Activated CD4-positive, alpha-beta T cell treated with anti-CD3 and anti-CD28 coated beads, Interleukin-2, amount 10 ng/mL, durations not matched to agents 24 days and 14 days (primary cell): ENCODE results near the gene HLA-DMB. TPM values are rescaled to one million over a fixed set of nuclear protein-coding genes. Genes with fewer than 3 reads are reported as not detected.

Experiments used
- DNase-seq: peaks from one replicate; pipeline ENCODE4 v3.0.0; 2022
- H3K27ac Mint-ChIP-seq: one replicate; pipeline ENCODE4 v1.8.0; 2022; ENCODE audit warnings: mild to moderate bottlenecking, mixed read lengths
- H3K27me3 Mint-ChIP-seq: one replicate; pipeline ENCODE4 v1.8.0; 2022; ENCODE audit warnings: mixed read lengths
- H3K36me3 Mint-ChIP-seq: one replicate; pipeline ENCODE4 v1.8.0; 2022; ENCODE audit warnings: low read depth, mild to moderate bottlenecking, mixed read lengths
- H3K4me1 Mint-ChIP-seq: one replicate; pipeline ENCODE4 v1.8.0; 2021; ENCODE audit warnings: mixed read lengths
- H3K4me3 Mint-ChIP-seq: one replicate; pipeline ENCODE4 v1.8.0; 2022; ENCODE audit warnings: mild to moderate bottlenecking, moderate library complexity, mixed read lengths
- H3K9me3 Mint-ChIP-seq: one replicate; pipeline ENCODE4 v1.8.0; 2021; ENCODE audit warnings: mixed read lengths
- intact Hi-C: fragments of 100-400 bp; cut with micrococcal nuclease; formaldehyde crosslinking; loops from one replicate; pipeline ENCODE4 v1.15.1; 2023
- total RNA-seq: library from RNA; stranded (reverse); gene quantifications from 2 replicates; pipeline ENCODE4 v1.2.3, GENCODE V29; 2022

Gene HLA-DMB
- total RNA-seq, 1 donor from 2014 or later, result 0.75 TPM

GRCh38 chr6:32976334-32977069 lies 35.7 kb upstream of the HLA-DMB start:
- peak overlapping the region; percentile 94 for H3K4me3 Mint-ChIP-seq
- H3K9me3 Mint-ChIP-seq, result no peaks in the 10 kb centered on the region
- H3K27ac Mint-ChIP-seq, result peak overlapping the region; percentile 25
- intact Hi-C loops, result no loop called here
- H3K4me1 Mint-ChIP-seq, result peaks cover 44% of the 10 kb centered on the region
- H3K27me3 Mint-ChIP-seq, result no peaks in the 10 kb centered on the region
- H3K36me3 Mint-ChIP-seq, result peaks cover 99% of the 10 kb centered on the region
- DNase-seq, result peak; percentile 56

DNA sequence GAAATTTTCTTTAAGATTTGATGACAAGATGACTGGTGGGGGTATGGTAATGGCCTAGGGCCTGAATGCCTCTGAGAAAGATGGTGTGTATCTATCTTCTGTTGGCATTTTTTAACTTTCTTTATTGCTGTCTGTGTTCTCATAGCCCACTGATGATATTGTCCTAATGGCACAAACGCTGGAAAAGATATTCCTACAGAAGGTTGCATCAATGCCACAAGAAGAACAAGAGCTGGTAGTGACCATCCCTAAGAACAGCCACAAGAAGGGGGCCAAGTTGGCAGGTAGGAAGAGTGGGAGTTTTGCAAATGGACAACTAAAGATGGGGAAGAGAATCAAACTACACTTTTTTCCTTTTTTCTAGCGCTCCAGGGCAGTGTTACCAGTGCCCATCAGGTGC lies 35.1 kb upstream of the HLA-DMB start:
- Mint-ChIP-seq H3K9me3 (no peaks in the 10 kb centered on the region), H3K27me3 (no peaks in the 10 kb centered on the region), H3K4me1 (peaks cover 44% of the 10 kb centered on the region), H3K27ac (peak overlapping the region; percentile 43), H3K4me3 (peak overlapping the region; percentile 94), H3K36me3 (peaks cover 100% of the 10 kb centered on the region)
- DNase-seq, result no peak
- intact Hi-C loops, result no loop called here

DNA sequence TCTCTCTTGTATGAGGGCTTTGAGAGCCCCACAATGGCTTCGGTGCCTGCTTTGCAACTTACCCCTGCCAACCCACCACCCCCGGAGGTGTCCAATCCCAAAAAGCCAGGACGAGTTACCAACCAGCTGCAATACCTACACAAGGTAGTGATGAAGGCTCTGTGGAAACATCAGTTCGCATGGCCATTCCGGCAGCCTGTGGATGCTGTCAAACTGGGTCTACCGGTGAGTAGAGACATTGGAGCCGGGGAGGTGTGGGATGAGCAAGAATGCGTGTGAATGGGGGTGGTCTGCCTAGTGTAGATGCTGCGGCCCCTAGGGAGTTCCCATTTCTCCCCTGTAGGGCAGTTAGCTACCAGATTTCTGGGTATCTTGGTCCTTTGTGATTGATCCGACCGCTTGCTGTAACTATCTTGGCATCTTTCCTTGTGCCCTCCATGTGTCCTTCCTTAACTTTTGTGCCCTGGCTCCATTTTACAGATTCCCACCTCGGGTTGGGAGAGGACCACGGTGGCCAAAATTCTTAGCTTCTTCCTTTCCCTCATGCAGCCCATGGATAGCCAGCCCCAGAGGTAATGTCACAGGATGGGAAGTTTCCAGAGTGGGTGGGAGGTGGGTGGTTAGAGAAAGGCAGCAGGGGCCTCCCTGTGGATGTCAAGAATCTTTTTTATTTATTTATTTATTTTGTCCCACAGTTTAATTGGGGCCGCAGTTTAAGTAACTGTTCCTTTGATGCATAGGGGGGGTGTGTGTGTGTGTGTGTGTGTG lies 33.9 kb upstream of the HLA-DMB start:
- Mint-ChIP-seq H3K9me3 (no peaks in the 10 kb centered on the region), H3K36me3 (peaks cover 96% of the 10 kb centered on the region), H3K27ac (peak overlapping the region; percentile 32), H3K4me1 (peaks cover 41% of the 10 kb centered on the region), H3K4me3 (peak overlapping the region; percentile 94), H3K27me3 (no peaks in the 10 kb centered on the region)
- intact Hi-C loops, result loop anchor here (1.0 to 5.0 kb wide), 3 partner anchors 9 to 777 kb away; partner anchors contain the start of gene TAPBP
- peak; percentile 71 for DNase-seq

DNA sequence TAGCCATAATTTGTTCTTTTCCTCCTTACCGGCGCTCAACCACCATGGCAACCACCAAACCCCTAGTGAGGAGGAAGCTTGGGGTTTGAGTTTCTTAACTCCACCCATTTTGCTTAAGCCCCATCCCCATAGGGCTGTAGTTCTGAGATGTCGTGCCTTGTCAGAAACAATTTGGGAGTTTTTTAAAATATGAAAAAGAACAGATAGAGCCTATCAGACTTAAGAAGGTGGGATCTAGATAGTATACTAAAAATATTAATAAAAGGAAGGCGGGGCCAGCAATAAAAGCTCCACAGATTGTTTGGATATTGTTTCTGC lies 33.1 kb upstream of the HLA-DMB start:
- Mint-ChIP-seq H3K9me3 (no peaks in the 10 kb centered on the region), H3K4me1 (peaks cover 39% of the 10 kb centered on the region), H3K27me3 (no peaks in the 10 kb centered on the region), H3K36me3 (peaks cover 92% of the 10 kb centered on the region), H3K27ac (peak overlapping the region; percentile 100), H3K4me3 (peak overlapping the region; percentile 94)
- intact Hi-C loops, result loop anchor here (1.0 to 5.0 kb wide), 3 partner anchors 9 to 777 kb away; partner anchors contain the start of gene TAPBP
- DNase-seq, result peak; percentile 83

GRCh38 chr6:32973144-32974015 lies 32.6 kb upstream of the HLA-DMB start:
- H3K36me3 Mint-ChIP-seq, result peaks cover 87% of the 10 kb centered on the region
- no peaks in the 10 kb centered on the region for H3K9me3 Mint-ChIP-seq
- H3K4me1 Mint-ChIP-seq, result peaks cover 36% of the 10 kb centered on the region

GRCh38 chr6:32972353-32973143 lies 31.7 kb upstream of the HLA-DMB start:
- H3K27ac Mint-ChIP-seq, result peak overlapping the region; percentile 100
- H3K4me3 Mint-ChIP-seq, result peak overlapping the region; percentile 94
- peaks cover 30% of the 10 kb centered on the region for H3K4me1 Mint-ChIP-seq
- peaks cover 82% of the 10 kb centered on the region for H3K36me3 Mint-ChIP-seq
- H3K27me3 Mint-ChIP-seq, result no peaks in the 10 kb centered on the region
- no peaks in the 10 kb centered on the region for H3K9me3 Mint-ChIP-seq
- intact Hi-C loops, result loop anchor here (2.0 to 5.0 kb wide), 3 partner anchors 340 to 775 kb away; partner anchors contain the start of genes CUTA and TAPBP
- peak; percentile 87 for DNase-seq

More at GRCh38 chr6:32973144-32974015, 32.6 kb upstream of the HLA-DMB start:
- Mint-ChIP-seq H3K27me3 (no peaks in the 10 kb centered on the region), H3K27ac (peak overlapping the region; percentile 100), H3K4me3 (peak overlapping the region; percentile 94)
- intact Hi-C loops, result loop anchor here (1.0 to 5.0 kb wide), 4 partner anchors 10 to 776 kb away; partner anchors contain the start of genes CUTA and TAPBP
- peak; percentile 86 for DNase-seq

GRCh38 chr6:32971581-32972352 lies 30.9 kb upstream of the HLA-DMB start:
- Mint-ChIP-seq H3K27ac (peak overlapping the region; percentile 100), H3K9me3 (no peaks in the 10 kb centered on the region), H3K27me3 (no peaks in the 10 kb centered on the region), H3K4me3 (peak overlapping the region; percentile 94), H3K36me3 (peaks cover 74% of the 10 kb centered on the region), H3K4me1 (peaks cover 33% of the 10 kb centered on the region)
- peak; percentile 100 for DNase-seq
- intact Hi-C loops, result loop anchor here (2.0 to 5.0 kb wide), 4 partner anchors 341 to 774 kb away; partner anchors contain the start of genes CUTA, PHF1 and TAPBP

DNA sequence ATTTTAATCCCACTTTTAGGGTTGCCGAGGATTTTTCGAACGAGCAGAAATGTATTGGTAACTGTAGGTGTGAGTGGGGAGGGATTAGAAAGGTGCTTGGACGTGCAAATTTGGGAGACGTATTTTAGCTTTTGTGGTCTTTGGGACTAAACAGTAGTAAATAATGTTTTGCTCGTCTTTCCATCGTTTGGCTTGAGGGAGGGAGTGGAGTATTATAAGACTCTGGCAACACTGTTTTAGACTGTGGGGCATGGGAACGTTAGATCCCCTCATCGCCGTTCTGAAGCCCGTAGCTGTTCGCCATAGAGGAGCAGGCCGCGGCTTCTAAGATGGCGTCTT lies 30.4 kb upstream of the HLA-DMB start:
- no peak for DNase-seq
- Mint-ChIP-seq H3K4me1 (peaks cover 31% of the 10 kb centered on the region), H3K36me3 (peaks cover 69% of the 10 kb centered on the region), H3K27me3 (no peaks in the 10 kb centered on the region), H3K27ac (peak overlapping the region; percentile 100), H3K4me3 (peak overlapping the region; percentile 94), H3K9me3 (no peaks in the 10 kb centered on the region)
- intact Hi-C loops, result loop anchor here (2.0 to 5.0 kb wide), 3 partner anchors 341 to 774 kb away; partner anchors contain the start of genes PHF1 and TAPBP

DNA sequence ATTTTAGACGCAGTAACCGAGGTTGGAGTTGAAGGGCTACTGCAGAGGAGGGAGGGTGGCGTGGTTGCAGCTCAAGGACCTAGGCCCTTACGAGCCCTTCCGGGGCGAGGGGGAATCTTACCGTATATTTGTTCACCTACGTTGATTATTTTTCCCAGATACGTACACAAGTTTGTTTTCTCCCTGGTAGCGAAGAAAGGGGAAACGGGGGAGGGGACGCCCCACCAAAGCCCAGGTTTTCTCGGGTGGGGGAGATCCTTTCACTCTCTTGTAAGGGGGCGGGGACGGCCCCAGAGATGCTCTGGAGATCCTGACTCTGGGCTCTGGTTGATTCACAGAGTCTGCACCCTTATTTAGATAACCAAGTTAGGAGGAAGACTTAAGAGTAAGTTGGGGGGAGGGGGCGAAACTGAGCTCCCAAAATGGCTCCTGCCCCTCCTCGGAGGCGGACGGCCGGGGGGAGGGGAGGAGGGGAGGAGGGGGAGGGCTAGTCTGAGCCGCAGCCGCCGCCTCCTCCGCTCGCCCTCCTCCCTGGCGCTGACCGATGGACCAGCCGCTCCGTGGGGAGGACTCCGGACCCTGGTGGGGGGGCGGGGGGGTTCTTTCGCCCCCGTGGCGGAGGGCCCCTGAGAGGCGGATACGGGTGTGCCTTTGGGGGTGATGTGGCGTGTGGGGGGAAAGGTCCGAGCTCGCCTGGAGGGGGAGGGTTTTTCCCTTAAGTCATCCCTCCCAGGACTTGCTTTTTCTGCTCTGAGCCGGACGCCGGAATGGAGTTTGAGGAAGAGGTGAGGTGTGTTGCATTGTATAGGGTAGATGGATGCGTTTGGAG lies 29.8 kb upstream of the HLA-DMB start:
- peak; percentile 92 for DNase-seq
- intact Hi-C loops, result loop anchor here (1.0 to 5.0 kb wide), 5 partner anchors 126 to 773 kb away; partner anchors contain the start of genes HSD17B8, PHF1, PSMB8 and TAPBP
- Mint-ChIP-seq H3K9me3 (no peaks in the 10 kb centered on the region), H3K27me3 (no peaks in the 10 kb centered on the region), H3K27ac (peak overlapping the region; percentile 100), H3K4me3 (peak overlapping the region; percentile 94), H3K36me3 (peaks cover 63% of the 10 kb centered on the region), H3K4me1 (peaks cover 29% of the 10 kb centered on the region)

DNA sequence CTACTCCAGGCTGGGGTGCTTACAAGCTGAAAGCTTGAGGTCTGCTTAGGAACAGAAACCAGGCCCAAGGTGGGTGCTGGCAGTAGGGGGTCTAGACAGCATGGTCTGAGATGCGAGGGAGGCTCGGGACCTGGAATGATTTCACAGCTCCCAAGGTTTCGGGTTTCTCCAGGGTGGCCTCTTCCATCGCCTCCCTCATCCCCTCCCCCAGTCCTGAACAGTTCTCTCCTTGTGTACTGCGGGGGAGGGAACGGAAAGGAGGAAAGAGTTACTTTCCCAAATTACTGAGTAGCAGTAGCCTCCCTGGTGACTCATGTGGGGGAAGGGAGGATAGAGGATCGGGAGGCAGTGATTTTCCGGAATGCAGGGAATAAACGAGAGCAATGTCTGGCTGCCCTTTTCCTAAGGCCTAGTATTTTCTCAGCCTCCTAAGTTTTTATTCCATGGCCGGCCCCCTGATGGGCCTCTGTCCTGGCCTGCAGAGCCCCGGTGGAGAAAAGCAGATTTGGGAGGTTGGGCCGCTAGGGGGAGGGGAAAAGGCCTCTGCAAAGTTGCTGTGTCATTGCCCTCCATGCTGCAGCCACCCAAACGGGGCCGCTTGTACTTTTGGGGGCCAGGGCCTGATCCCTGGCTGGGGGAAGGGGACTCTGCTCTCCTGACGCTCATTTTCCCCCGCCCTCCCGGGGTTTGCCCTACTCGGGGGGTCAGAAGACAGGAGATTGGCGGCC lies 29.0 kb upstream of the HLA-DMB start:
- peak; percentile 92 for DNase-seq
- Mint-ChIP-seq H3K36me3 (peaks cover 55% of the 10 kb centered on the region), H3K9me3 (no peaks in the 10 kb centered on the region), H3K27ac (peak overlapping the region; percentile 100), H3K4me3 (peak overlapping the region; percentile 94), H3K27me3 (no peaks in the 10 kb centered on the region), H3K4me1 (peaks cover 26% of the 10 kb centered on the region)
- intact Hi-C loops, result loop anchor here (1.0 to 5.0 kb wide), 7 partner anchors 38 to 793 kb away; partner anchors contain the start of genes AGPAT1, HSD17B8, PHF1 and PSMB8
